Right atrium auricular region (tissue), 2 donors: ENCODE data around the gene OPRM1. TPM values are rescaled to one million over a fixed set of nuclear protein-coding genes. Genes with fewer than 3 reads are reported as not detected.

ENCODE experiments used
- DNase-seq: peaks from one replicate; pipeline ENCODE4 v3.0.0-alpha.2; 2019; ENCODE audit warnings: low spot score
- H3K27ac ChIP-seq, 2 donors: fragments of 200-600 bp; sonication (generic); 1 replicate in 1 of 2; 2 replicates in 1 of 2; pipeline ENCODE4 v1.5.1; 2016 to 2019
- H3K27me3 ChIP-seq, 2 donors: fragments of 200-600 bp; sonication (generic); one replicate each; pipeline versions ENCODE4 v1.5.1 to v1.6.0; 2017 to 2019
- H3K36me3 ChIP-seq: fragments of 200-600 bp; sonication (generic); one replicate; pipeline ENCODE4 v1.5.1; 2016
- H3K4me1 ChIP-seq, 2 donors: fragments of 200-600 bp; sonication (generic); one replicate each; pipeline versions ENCODE4 v1.5.1 to v1.6.0; 2017 to 2019
- H3K4me3 ChIP-seq, 2 donors: fragments of 200-600 bp; sonication (generic); 1 replicate in 1 of 2; 2 replicates in 1 of 2; pipeline ENCODE4 v1.5.1; 2017 to 2019; ENCODE audit warnings: mild to moderate bottlenecking in 1 of 2, moderate library complexity in 1 of 2
- H3K9me3 ChIP-seq, 2 donors: fragments of 200-600 bp; sonication (generic); one replicate each; pipeline ENCODE4 v1.5.1; 2019
- CTCF ChIP-seq, 2 donors: fragments of 200-600 bp; sonication (generic); IDR thresholded peaks; one replicate each; pipeline ENCODE4 v1.5.1; 2019; ENCODE audit warnings: antibody characterized with exemption in 2 of 2
- total RNA-seq, 2 donors: library from RNA; depleted of rRNA; stranded (reverse); fragments of >200 nt; gene quantifications; one replicate each; pipeline ENCODE4 v1.1.0, GENCODE V29; 2016

Gene OPRM1
- total RNA-seq, 2 donors from 2014 or later: not detected

GRCh38 chr6:154243793-154244750 lies 205.0 kb downstream of the OPRM1 start:
- Histone ChIP-seq H3K27ac (no peak overlapping the region), H3K36me3 (no peaks in the 10 kb centered on the region), H3K4me3 (no peak overlapping the region), H3K4me1 (no peaks in the 10 kb centered on the region), H3K9me3 (no peaks in the 10 kb centered on the region), H3K27me3 (no peaks in the 10 kb centered on the region)
- TF ChIP-seq CTCF (IDR thresholded peaks at IDR 0.05): no peak
- no peak for DNase-seq

GRCh38 chr6:154245506-154245905 lies 206.5 kb downstream of the OPRM1 start:
- Histone ChIP-seq H3K9me3 (no peaks in the 10 kb centered on the region), H3K36me3 (no peaks in the 10 kb centered on the region), H3K27ac (no peak overlapping the region), H3K4me3 (no peak overlapping the region), H3K27me3 (no peaks in the 10 kb centered on the region), H3K4me1 (no peaks in the 10 kb centered on the region)
- DNase-seq: no peak
- no peak for TF ChIP-seq CTCF (IDR thresholded peaks at IDR 0.05)

- DNase-seq: no peak
- no peak for TF ChIP-seq CTCF (IDR thresholded peaks at IDR 0.05)
- no peak overlapping the region for H3K4me3 ChIP-seq
- H3K9me3 ChIP-seq: no peaks in the 10 kb centered on the region
- H3K36me3 ChIP-seq: no peaks in the 10 kb centered on the region
- H3K4me1 ChIP-seq: no peaks in the 10 kb centered on the region
- H3K27me3 ChIP-seq: no peaks in the 10 kb centered on the region
- H3K27ac ChIP-seq: no peak overlapping the region
Observed at GRCh38 chr6:154246723-154247118, 207.7 kb downstream of the OPRM1 start.

GRCh38 chr6:154247119-154247861 lies 208.2 kb downstream of the OPRM1 start:
- no peak for TF ChIP-seq CTCF (IDR thresholded peaks at IDR 0.05)

GRCh38 chr6:154249499-154250298 lies 210.7 kb downstream of the OPRM1 start:
- H3K4me3 ChIP-seq: no peak overlapping the region
- H3K36me3 ChIP-seq: no peaks in the 10 kb centered on the region
- H3K4me1 ChIP-seq: no peaks in the 10 kb centered on the region
- no peaks in the 10 kb centered on the region for H3K27me3 ChIP-seq
- no peaks in the 10 kb centered on the region for H3K9me3 ChIP-seq
- no peak for DNase-seq
- H3K27ac ChIP-seq: no peak overlapping the region
- TF ChIP-seq CTCF (IDR thresholded peaks at IDR 0.05): no peak

More at GRCh38 chr6:154247119-154247861, 208.2 kb downstream of the OPRM1 start:
- Histone ChIP-seq H3K4me1 (no peaks in the 10 kb centered on the region), H3K27me3 (no peaks in the 10 kb centered on the region), H3K4me3 (no peak overlapping the region), H3K27ac (no peak overlapping the region), H3K36me3 (no peaks in the 10 kb centered on the region), H3K9me3 (no peaks in the 10 kb centered on the region)
- no peak for DNase-seq
